GM23248 (cell line): Measurements from ENCODE around the gene GOLIM4.

Experiments used
- EZH2 ChIP-seq: fragments of 200-600 bp; sonication (generic); IDR thresholded peaks from 2 replicates; pipeline ENCODE4 v1.6.1; 2018; ENCODE audit warnings: antibody characterized with exemption, mild to moderate bottlenecking; ENCODE audit not compliant: insufficient read depth, poor library complexity, severe bottlenecking
- EZH2phosphoT487 ChIP-seq: fragments of 200-600 bp; sonication (generic); IDR thresholded peaks from 2 replicates; pipeline ENCODE4 v1.6.1; 2018; ENCODE audit warnings: antibody characterized with exemption, moderate library complexity, mild to moderate bottlenecking, low read depth; ENCODE audit not compliant: insufficient read depth

DNA sequence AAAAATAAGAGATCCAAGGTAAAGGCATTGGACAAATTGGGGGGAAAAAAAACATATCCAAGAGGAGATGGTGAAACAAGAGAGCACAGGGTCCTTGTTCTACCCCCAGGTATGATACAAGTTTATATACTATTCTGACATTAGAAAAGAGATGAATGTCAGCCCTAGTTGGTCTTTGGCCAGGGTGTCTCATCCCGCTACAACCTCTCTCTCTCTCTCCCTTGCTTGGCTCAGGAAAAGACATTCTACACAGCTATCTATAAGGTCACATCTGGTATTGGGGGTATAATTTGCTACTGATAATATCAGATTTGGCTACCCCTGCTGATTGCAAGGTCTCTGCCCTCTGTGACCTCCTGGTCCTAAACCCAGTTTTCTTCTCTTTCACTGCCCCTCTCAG lies 117.2 kb downstream of the GOLIM4 start:
- TF ChIP-seq EZH2 (no peak), EZH2phosphoT487 (no peak)
